Measurements from ENCODE around the gene INTS13. TPM values are rescaled to one million over a fixed set of nuclear protein-coding genes. Genes with fewer than 3 reads are reported as not detected.

INTS13 gene
- total and polyA plus RNA-seq, 3 experiments from 2014 or later = 22.3 to 64.5 (median 58.7) TPM

- no peak for DNase-seq
- no peak overlapping the region for H3K27ac Mint-ChIP-seq
- Histone ChIP-seq H3K27me3 (ENCODE audit: insufficient read depth, low read length, poor library complexity, severe bottlenecking) (no peaks in the 10 kb centered on the region), H3K27ac (ENCODE audit: low read depth, low read length) (no peak overlapping the region), H3K36me3 (ENCODE audit: insufficient read depth, low read length) (no peaks in the 10 kb centered on the region), H3K4me3 (ENCODE audit: low read length) (no peak overlapping the region), H3K9me3 (ENCODE audit: low read length) (no peaks in the 10 kb centered on the region), H3K4me1 (ENCODE audit: insufficient read depth, low read length) (no peaks in the 10 kb centered on the region)
- H3K4me1 Mint-ChIP-seq = peaks cover 2 to 4% (median 3%) of the 10 kb centered on the region in 3 donors
- POLR2A ChIA-PET = no interaction called here
- H3K36me3 Mint-ChIP-seq = no peaks in the 10 kb centered on the region
- no peaks in the 10 kb centered on the region for H3K9me3 Mint-ChIP-seq
- CTCF ChIA-PET = interaction anchor here (2.7 kb wide), 1 partner anchor 12 kb away, joined by 7 read pairs; no protein-coding TSS in a partner anchor
- peaks cover 4 to 8% of the 10 kb centered on the region in 2 donors for H3K27me3 Mint-ChIP-seq
- no peak overlapping the region for H3K4me3 Mint-ChIP-seq
Measured at GRCh38 chr12:26872625-26873024, 65.2 kb downstream of the INTS13 start.

DNA sequence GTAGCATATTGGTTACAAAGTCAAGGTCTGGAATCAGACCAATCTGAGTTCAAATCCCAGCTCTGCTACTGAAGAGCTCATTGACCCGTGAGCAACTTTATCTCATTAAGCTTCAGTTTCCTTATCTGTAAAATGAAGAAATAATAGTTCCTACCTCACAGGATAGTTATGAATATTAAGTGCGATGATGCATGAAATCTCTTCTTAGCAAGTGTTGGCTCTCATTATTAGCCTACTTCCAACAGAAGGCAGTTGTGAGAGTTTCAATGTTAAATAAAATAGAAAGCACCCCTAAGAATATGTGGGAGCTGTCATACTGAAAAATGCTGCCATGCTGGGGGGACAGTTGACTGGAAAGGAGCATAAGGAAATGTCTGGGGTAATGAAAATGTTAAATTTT is 65.8 kb downstream of the INTS13 start:
- CTCF ChIA-PET = interaction anchor here (2.7 kb wide), 1 partner anchor 13 kb away, joined by 7 read pairs; no protein-coding TSS in a partner anchor
- Mint-ChIP-seq H3K9me3 (no peaks in the 10 kb centered on the region), H3K36me3 (no peaks in the 10 kb centered on the region), H3K4me1 (peaks cover 8 to 10% (median 10%) of the 10 kb centered on the region in 3 donors), H3K4me3 (no peak overlapping the region), H3K27ac (no peak overlapping the region), H3K27me3 (peaks cover 4 to 8% of the 10 kb centered on the region in 2 donors)
- H3K4me1 ChIP-seq (ENCODE audit: insufficient read depth, low read length) = peaks cover 4% of the 10 kb centered on the region
- H3K27ac ChIP-seq (ENCODE audit: low read depth, low read length) = no peak overlapping the region
- no peak for DNase-seq
- POLR2A ChIA-PET = no interaction called here
- H3K27me3 ChIP-seq (ENCODE audit: insufficient read depth, low read length, poor library complexity, severe bottlenecking) = no peaks in the 10 kb centered on the region
- H3K36me3 ChIP-seq (ENCODE audit: insufficient read depth, low read length) = no peaks in the 10 kb centered on the region
- no peaks in the 10 kb centered on the region for H3K9me3 ChIP-seq (ENCODE audit: low read length)
- H3K4me3 ChIP-seq (ENCODE audit: low read length) = no peak overlapping the region

- Mint-ChIP-seq H3K9me3 (no peaks in the 10 kb centered on the region), H3K27ac (no peak overlapping the region), H3K36me3 (no peaks in the 10 kb centered on the region), H3K27me3 (peaks cover 4 to 8% of the 10 kb centered on the region in 2 donors), H3K4me3 (no peak overlapping the region), H3K4me1 (peaks cover 10 to 13% (median 12%) of the 10 kb centered on the region in 3 donors)
- H3K4me3 ChIP-seq (ENCODE audit: low read length) = no peak overlapping the region
- H3K9me3 ChIP-seq (ENCODE audit: low read length) = no peaks in the 10 kb centered on the region
- CTCF ChIA-PET = interaction anchor here (2.7 kb wide), 1 partner anchor 14 kb away, joined by 7 read pairs; no protein-coding TSS in a partner anchor
- DNase-seq = no peak
- H3K4me1 ChIP-seq (ENCODE audit: insufficient read depth, low read length) = peaks cover 5% of the 10 kb centered on the region
- H3K27me3 ChIP-seq (ENCODE audit: insufficient read depth, low read length, poor library complexity, severe bottlenecking) = no peaks in the 10 kb centered on the region
- H3K27ac ChIP-seq (ENCODE audit: low read depth, low read length) = no peak overlapping the region
- POLR2A ChIA-PET = no interaction called here
- no peaks in the 10 kb centered on the region for H3K36me3 ChIP-seq (ENCODE audit: insufficient read depth, low read length)
Measured at GRCh38 chr12:26870491-26871419, 67.0 kb downstream of the INTS13 start.

DNA sequence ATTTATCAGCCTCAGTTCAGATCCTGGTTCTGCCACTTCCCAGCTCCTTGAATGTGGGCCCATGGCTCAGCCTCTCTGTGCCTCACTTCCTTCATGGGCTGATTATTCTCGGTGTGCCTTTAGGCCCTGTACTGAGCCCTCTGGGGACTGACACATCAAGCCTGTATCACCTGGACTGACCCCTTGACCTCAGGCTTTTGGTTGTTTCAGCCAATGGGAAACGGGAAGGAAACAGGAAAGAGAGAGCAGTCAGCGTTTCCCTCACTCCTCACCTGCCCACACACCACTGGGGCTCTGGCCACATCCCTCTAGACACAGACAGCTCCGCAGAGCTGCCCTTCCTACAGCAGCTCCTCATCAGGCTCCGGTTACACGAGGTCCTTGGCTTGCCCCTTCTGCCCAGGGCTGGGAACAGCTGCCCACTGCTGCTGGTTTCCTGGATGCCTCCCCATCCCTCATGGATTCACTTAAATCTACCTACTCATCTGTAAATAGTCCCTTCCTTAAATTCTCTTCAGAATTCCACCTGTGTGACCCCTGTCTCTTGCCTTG is 67.8 kb downstream of the INTS13 start:
- H3K4me3 ChIP-seq (ENCODE audit: low read length) = no peak overlapping the region
- no peak overlapping the region for H3K27ac ChIP-seq (ENCODE audit: low read depth, low read length)
- DNase-seq = no peak
- Mint-ChIP-seq H3K4me3 (no peak overlapping the region), H3K4me1 (peaks cover 10 to 13% (median 12%) of the 10 kb centered on the region in 3 donors), H3K9me3 (no peaks in the 10 kb centered on the region), H3K36me3 (no peaks in the 10 kb centered on the region), H3K27me3 (peaks cover 4 to 8% of the 10 kb centered on the region in 2 donors), H3K27ac (no peak overlapping the region)
- H3K9me3 ChIP-seq (ENCODE audit: low read length) = no peaks in the 10 kb centered on the region
- H3K27me3 ChIP-seq (ENCODE audit: insufficient read depth, low read length, poor library complexity, severe bottlenecking) = no peaks in the 10 kb centered on the region
- ChIA-PET CTCF (no interaction called here), POLR2A (no interaction called here)
- peaks cover 5% of the 10 kb centered on the region for H3K4me1 ChIP-seq (ENCODE audit: insufficient read depth, low read length)
- no peaks in the 10 kb centered on the region for H3K36me3 ChIP-seq (ENCODE audit: insufficient read depth, low read length)

DNA sequence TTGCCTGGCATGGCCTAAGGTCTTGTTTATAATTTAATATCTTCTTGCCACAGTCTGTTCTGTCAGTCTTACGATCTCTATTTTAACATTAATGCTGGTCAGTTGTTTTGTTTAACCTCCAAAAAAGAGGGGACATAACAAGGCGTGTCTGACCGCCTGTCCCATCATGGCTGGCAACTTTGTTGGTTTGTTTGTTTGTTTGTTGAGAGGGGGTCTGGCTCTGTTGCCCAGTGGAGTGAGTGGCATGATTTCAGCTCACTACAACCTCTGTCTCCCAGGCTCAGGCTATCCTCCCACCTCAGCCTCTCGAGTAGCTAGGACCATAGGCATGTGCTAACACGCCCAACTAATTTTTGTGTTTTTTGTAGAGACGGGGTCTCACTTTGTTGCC is 68.7 kb downstream of the INTS13 start:
- Histone ChIP-seq H3K4me3 (ENCODE audit: low read length) (no peak overlapping the region), H3K4me1 (ENCODE audit: insufficient read depth, low read length) (peaks cover 5% of the 10 kb centered on the region)
- CTCF ChIA-PET = interaction anchor here (1.3 kb wide), 1 partner anchor 16 kb away, joined by 9 read pairs; no protein-coding TSS in a partner anchor

DNA sequence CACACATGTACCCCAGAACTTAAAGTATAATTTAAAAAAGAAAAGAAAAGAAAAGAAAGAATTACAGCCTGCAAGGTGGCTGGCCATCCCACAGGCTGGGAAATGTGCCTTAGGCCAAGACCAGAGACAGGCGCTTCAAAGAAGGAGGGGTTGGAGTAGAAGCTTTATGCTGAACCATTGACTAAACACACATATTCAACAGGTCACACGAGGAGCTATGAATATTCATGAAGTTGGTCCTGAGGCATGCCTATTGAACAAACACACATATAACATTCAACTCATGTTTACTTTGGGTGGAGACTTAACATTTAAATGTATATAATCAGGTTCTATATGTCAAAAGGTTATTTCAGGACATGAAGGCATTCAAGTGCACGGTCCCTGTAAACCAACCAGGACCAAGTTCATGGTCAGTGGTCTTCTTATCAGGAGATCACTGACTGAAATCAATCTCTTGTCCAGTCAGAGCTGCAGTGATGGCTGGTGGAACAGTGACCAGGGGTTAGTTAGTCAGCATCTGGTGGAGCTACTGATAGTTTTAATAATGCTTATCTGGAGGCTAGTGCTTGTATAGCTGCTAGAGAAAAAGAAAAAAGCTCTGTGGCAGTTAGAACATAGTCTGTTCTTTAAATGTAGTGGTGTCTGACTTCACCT is 69.2 kb downstream of the INTS13 start:
- H3K27ac ChIP-seq (ENCODE audit: low read depth, low read length) = no peak overlapping the region
- no peak overlapping the region for H3K4me3 ChIP-seq (ENCODE audit: low read length)
- H3K27me3 ChIP-seq (ENCODE audit: insufficient read depth, low read length, poor library complexity, severe bottlenecking) = no peaks in the 10 kb centered on the region
- CTCF ChIA-PET = interaction anchor here (1.3 kb wide), 1 partner anchor 17 kb away, joined by 9 read pairs; no protein-coding TSS in a partner anchor
- Mint-ChIP-seq H3K4me1 (peaks cover 10 to 13% (median 12%) of the 10 kb centered on the region in 3 donors), H3K27me3 (peaks cover 6 to 11% of the 10 kb centered on the region in 2 donors), H3K36me3 (no peaks in the 10 kb centered on the region), H3K27ac (no peak overlapping the region), H3K9me3 (no peaks in the 10 kb centered on the region), H3K4me3 (no peak overlapping the region)
- H3K36me3 ChIP-seq (ENCODE audit: insufficient read depth, low read length) = no peaks in the 10 kb centered on the region
- no peaks in the 10 kb centered on the region for H3K9me3 ChIP-seq (ENCODE audit: low read length)
- POLR2A ChIA-PET = no interaction called here
- H3K4me1 ChIP-seq (ENCODE audit: insufficient read depth, low read length) = peaks cover 5% of the 10 kb centered on the region
- no peak for DNase-seq

More for the DNA sequence above, 68.7 kb downstream of the INTS13 start:
- Mint-ChIP-seq H3K4me1 (peaks cover 10 to 13% (median 12%) of the 10 kb centered on the region in 3 donors), H3K27ac (no peak overlapping the region), H3K4me3 (peak overlapping the region in 1 of 7 donors; percentile 35), H3K27me3 (peaks cover 6 to 11% of the 10 kb centered on the region in 2 donors), H3K9me3 (no peaks in the 10 kb centered on the region), H3K36me3 (no peaks in the 10 kb centered on the region)
- no peaks in the 10 kb centered on the region for H3K27me3 ChIP-seq (ENCODE audit: insufficient read depth, low read length, poor library complexity, severe bottlenecking)
- DNase-seq = no peak
- H3K9me3 ChIP-seq (ENCODE audit: low read length) = no peaks in the 10 kb centered on the region
- no peaks in the 10 kb centered on the region for H3K36me3 ChIP-seq (ENCODE audit: insufficient read depth, low read length)
- POLR2A ChIA-PET = no interaction called here
- H3K27ac ChIP-seq (ENCODE audit: low read depth, low read length) = no peak overlapping the region

DNA sequence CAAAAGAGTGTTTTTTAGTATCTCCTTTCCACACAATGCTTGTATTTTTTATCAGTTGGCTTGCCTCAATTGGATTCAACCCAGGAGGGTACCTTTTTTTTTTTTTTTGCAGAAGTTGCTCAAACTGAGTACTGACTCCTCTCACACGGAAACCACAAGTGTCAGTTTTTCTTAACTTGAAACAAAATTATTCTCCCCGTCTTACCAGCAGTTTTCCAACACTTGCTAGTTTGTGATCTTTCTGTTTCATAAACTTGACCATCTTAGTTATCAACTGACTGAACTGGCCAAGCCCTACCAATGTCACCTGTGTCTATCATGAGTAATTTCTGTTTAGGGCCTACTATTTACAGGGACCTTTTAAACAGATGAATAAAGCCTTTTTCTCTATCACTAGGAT is 70.7 kb downstream of the INTS13 start:
- Histone ChIP-seq H3K36me3 (ENCODE audit: insufficient read depth, low read length) (no peaks in the 10 kb centered on the region), H3K27me3 (ENCODE audit: insufficient read depth, low read length, poor library complexity, severe bottlenecking) (no peaks in the 10 kb centered on the region), H3K27ac (ENCODE audit: low read depth, low read length) (no peak overlapping the region), H3K9me3 (ENCODE audit: low read length) (no peaks in the 10 kb centered on the region), H3K4me3 (ENCODE audit: low read length) (no peak overlapping the region), H3K4me1 (ENCODE audit: insufficient read depth, low read length) (peaks cover 5% of the 10 kb centered on the region)
- H3K4me1 Mint-ChIP-seq = peaks cover 10 to 13% (median 12%) of the 10 kb centered on the region in 3 donors
- CTCF ChIA-PET = no interaction called here
- H3K9me3 Mint-ChIP-seq = no peaks in the 10 kb centered on the region
- DNase-seq = no peak
- peaks cover 10 to 19% of the 10 kb centered on the region in 2 donors for H3K27me3 Mint-ChIP-seq
- peak overlapping the region in 3 of 8 donors; percentile 24 to 81 (median 41) for H3K27ac Mint-ChIP-seq
- POLR2A ChIA-PET = interaction anchor here (0.7 kb wide), 2 partner anchors 84 to 913 kb away, joined by 4 to 5 read pairs; no protein-coding TSS in a partner anchor
- peak overlapping the region in 2 of 7 donors; percentile 7 to 9 for H3K4me3 Mint-ChIP-seq
- H3K36me3 Mint-ChIP-seq = no peaks in the 10 kb centered on the region

Data from CD8-positive, alpha-beta memory T cell (primary cell).